ENCODE measurements around the gene KIAA2012.

DNA sequence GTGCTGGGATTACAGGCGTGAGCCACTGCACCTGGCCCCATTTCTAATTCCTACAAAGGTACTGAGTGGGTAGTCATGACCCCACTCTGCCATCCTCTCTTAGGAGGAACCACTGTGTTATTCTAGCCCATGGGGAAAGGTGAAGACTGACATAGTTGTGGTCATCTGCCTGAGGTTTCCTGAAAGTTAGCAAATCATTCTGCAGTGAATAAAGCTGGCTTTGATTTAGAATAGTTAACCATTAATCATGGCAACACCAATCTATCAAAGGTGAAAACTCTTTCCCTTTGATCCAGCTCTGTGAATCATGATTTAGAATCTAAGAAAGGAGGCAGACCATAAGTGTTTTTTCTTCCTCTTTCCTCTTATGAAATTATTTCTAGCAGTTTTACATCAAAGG lies 114.5 kb downstream of the KIAA2012 start:
- TF ChIP-seq, protein P1, sequence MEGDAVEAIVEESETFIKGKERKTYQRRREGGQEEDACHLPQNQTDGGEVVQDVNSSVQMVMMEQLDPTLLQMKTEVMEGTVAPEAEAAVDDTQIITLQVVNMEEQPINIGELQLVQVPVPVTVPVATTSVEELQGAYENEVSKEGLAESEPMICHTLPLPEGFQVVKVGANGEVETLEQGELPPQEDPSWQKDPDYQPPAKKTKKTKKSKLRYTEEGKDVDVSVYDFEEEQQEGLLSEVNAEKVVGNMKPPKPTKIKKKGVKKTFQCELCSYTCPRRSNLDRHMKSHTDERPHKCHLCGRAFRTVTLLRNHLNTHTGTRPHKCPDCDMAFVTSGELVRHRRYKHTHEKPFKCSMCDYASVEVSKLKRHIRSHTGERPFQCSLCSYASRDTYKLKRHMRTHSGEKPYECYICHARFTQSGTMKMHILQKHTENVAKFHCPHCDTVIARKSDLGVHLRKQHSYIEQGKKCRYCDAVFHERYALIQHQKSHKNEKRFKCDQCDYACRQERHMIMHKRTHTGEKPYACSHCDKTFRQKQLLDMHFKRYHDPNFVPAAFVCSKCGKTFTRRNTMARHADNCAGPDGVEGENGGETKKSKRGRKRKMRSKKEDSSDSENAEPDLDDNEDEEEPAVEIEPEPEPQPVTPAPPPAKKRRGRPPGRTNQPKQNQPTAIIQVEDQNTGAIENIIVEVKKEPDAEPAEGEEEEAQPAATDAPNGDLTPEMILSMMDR (conservative IDR thresholded peaks at IDR 0.05; ENCODE audit: low read depth, low read length) = no peak
- TF ChIP-seq EZH2 (IDR thresholded peaks at IDR 0.05; ENCODE audit: borderline replicate concordance, low read depth, low read length, poor library complexity, severe bottlenecking) = no peak

Measured in A673 (cell line).